Prostate gland (tissue), 2 donors: ENCODE results near the gene GOLGA6L7. TPM values are rescaled to one million over a fixed set of nuclear protein-coding genes. Genes with fewer than 3 reads are reported as not detected.

Source experiments
- DNase-seq: peaks from one replicate; pipeline ENCODE4 v3.0.0-alpha.2; 2019; ENCODE audit warnings: low spot score
- H3K27ac ChIP-seq, 2 donors: fragments of 200-600 bp; sonication (generic); 2 replicates each; pipeline ENCODE4 v1.5.1; 2017 to 2019
- H3K27me3 ChIP-seq: fragments of 200-600 bp; sonication (generic); replicated peaks from 2 replicates; pipeline ENCODE4 v1.5.1; 2019; ENCODE audit not compliant: insufficient read depth
- H3K36me3 ChIP-seq, 2 donors: fragments of 200-600 bp; sonication (generic); 1 replicate in 1 of 2; 2 replicates in 1 of 2; pipeline versions ENCODE4 v1.5.1 to v1.8.1; 2017 to 2019
- H3K4me1 ChIP-seq: fragments of 200-600 bp; sonication (generic); replicated peaks from 2 replicates; pipeline ENCODE4 v1.5.1; 2019
- H3K4me3 ChIP-seq, 2 donors: fragments of 200-600 bp; sonication (generic); 2 replicates each; pipeline ENCODE4 v1.5.1; 2017 to 2019
- H3K9me3 ChIP-seq: fragments of 200-600 bp; sonication (generic); 2 replicates; pipeline ENCODE4 v1.5.1; 2017
- CTCF ChIP-seq, 4 experiments: fragments of 200-600 bp in 2 of 4; fragments of 450-650 bp in 2 of 4; sonication (generic) in 2 of 4; IDR thresholded peaks; 1 replicate in 3 of 4; 2 replicates in 1 of 4; pipeline ENCODE4 v1.5.1; 2016 to 2019; ENCODE audit warnings: antibody characterized with exemption in 4 of 4, mild to moderate bottlenecking in 2 of 4, moderate library complexity in 2 of 4
- POLR2A ChIP-seq: fragments of 450-650 bp; IDR thresholded peaks from one replicate; pipeline ENCODE4 v1.6.1; 2016; ENCODE audit warnings: antibody characterized with exemption, mild to moderate bottlenecking
- POLR2AphosphoS5 ChIP-seq: sonication (generic); formaldehyde crosslinking; IDR thresholded peaks from one replicate; pipeline ENCODE4 v1.6.1; 2017; ENCODE audit warnings: antibody characterized with exemption
- WGBS: methylation state at CpG from one replicate; pipeline ENCODE4 v1.1.5; 2018; 5-methylcytosine and 5-hydroxymethylcytosine counted together
- intact Hi-C: fragments of 100-400 bp; cut with DNase I; formaldehyde crosslinking; loops from one replicate; pipeline ENCODE4 v1.14.2; 2022
- total RNA-seq, 2 donors: library from RNA; depleted of rRNA; stranded (reverse); fragments of >200 nt; gene quantifications; one replicate each; pipeline ENCODE4 v1.1.0, GENCODE V29; 2016

Gene GOLGA6L7
- total RNA-seq, 2 donors from 2014 or later, result 2.7 TPM; not detected in 1

DNA sequence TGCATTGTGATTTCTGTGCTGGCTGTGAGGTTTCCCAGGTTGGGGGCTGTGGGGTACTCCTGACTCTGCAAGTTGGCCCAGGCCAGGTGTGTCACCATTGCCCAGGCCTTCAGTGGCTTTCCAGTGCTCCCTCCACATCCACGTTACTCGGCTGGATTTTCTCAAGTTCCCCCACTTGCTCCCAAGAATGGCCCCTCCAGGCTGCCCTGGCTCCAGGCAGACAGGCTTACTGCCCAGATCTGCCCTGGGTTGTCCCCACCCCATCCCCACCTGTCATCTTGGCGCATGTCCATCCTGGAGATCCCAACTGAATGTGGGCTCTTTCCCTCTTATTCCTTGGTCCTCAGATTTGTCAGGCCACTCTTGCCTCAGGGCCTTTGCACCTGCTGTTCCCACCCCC lies 40.9 kb upstream of the GOLGA6L7 start:
- Histone ChIP-seq H3K9me3 (no peaks in the 10 kb centered on the region), H3K36me3 (no peaks in the 10 kb centered on the region), H3K4me1 (no peaks in the 10 kb centered on the region), H3K4me3 (no peak overlapping the region), H3K27ac (no peak overlapping the region), H3K27me3 (no peaks in the 10 kb centered on the region)
- DNase-seq, result no peak
- intact Hi-C loops, result no loop called here
- 93% methylated on average over 3 of the region's 3 CpGs for WGBS
- TF ChIP-seq CTCF (IDR thresholded peaks at IDR 0.05), result no peak
- TF ChIP-seq POLR2A, result no peak
- no peak for TF ChIP-seq POLR2AphosphoS5

GRCh38 chr15:28888900-28889299 lies 40.5 kb upstream of the GOLGA6L7 start:
- TF ChIP-seq POLR2A (no peak), POLR2AphosphoS5 (no peak)
- intact Hi-C loops, result no loop called here
- Histone ChIP-seq H3K36me3 (no peaks in the 10 kb centered on the region), H3K27me3 (no peaks in the 10 kb centered on the region), H3K27ac (no peak overlapping the region), H3K4me3 (no peak overlapping the region), H3K9me3 (no peaks in the 10 kb centered on the region), H3K4me1 (no peaks in the 10 kb centered on the region)
- no peak for DNase-seq
- WGBS, result 83% methylated on average over 10 of the region's 10 CpGs

DNA sequence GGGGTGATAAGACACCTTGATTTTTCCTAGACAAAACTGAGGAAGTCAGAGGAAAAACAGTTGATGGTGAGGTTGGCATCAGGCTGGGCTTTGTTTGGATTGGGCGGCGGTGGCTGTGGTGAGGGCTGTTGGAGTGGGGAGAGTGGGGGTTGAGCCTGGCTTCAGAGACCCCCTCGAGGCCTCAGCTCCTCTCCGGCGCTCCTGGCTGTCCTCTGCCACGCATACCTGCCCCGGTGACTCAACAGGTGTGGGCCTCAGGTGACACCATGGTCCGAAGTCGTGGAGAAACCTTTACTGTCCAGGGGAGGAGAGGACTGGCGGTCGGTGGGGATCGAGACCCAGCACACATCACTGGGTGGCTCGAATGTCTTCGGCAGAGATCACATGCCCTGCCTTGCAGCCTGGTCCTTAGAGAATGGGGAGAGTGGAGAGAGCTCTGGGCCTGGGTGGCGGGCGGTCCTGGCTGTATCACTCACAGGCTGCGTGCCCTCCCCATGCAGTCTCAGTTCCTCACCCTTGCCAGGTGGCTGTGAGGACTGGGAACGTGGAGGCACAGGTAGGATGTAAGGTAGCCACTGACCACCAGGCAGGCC lies 40.0 kb upstream of the GOLGA6L7 start:
- no peak for TF ChIP-seq POLR2AphosphoS5
- TF ChIP-seq POLR2A, result no peak
- TF ChIP-seq CTCF (IDR thresholded peaks at IDR 0.05), result no peak
- no peaks in the 10 kb centered on the region for H3K9me3 ChIP-seq
- H3K27ac ChIP-seq, result no peak overlapping the region
- WGBS, result 91% methylated on average over 18 of the region's 18 CpGs
- no peaks in the 10 kb centered on the region for H3K4me1 ChIP-seq
- no peak for DNase-seq
- intact Hi-C loops, result no loop called here
- no peaks in the 10 kb centered on the region for H3K27me3 ChIP-seq
- no peak overlapping the region for H3K4me3 ChIP-seq
- H3K36me3 ChIP-seq, result no peaks in the 10 kb centered on the region

DNA sequence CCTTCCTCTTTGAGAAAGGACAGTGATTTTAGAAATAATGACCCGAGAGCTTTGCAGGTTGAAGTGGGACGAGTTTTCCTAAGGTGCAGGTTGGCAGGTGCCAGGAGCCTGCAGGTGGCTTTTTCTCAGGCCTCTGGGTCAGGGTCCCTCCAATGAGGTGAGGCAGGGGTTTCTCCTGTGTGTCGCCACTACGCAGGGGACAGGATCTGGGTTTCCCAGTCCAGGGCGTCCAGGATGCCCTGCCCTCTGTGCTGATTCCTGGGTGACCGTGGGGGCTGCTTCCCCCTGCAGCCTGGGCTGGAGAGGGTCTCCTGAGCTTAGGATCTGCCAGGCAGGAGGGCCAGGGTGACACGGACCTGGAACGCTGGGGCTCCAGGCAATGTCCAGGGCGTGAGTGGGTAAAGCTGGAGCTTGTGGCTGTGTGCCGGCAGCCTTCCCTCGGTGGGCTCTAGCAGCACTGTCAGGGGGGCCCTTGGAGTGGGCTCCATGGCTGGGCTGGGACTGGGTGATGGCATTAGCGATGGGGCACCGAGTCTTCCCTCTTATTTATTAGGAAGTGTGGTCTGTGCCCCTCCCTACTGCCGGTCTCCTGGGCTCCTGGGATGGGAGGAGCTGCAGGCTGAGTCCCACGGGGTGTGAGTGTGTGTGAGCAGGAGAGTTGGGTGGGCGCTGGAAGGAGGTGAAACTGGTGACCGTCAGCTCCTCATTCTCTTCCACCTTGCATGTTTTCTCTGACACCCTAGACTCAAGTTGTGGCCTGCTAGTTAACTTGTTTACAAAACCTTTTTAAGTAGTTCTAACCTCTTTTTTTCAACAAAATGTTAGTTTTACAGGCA lies 39.1 kb upstream of the GOLGA6L7 start:
- DNase-seq, result no peak
- Histone ChIP-seq H3K9me3 (no peaks in the 10 kb centered on the region), H3K4me3 (no peak overlapping the region), H3K27ac (no peak overlapping the region), H3K4me1 (no peaks in the 10 kb centered on the region), H3K27me3 (no peaks in the 10 kb centered on the region), H3K36me3 (no peaks in the 10 kb centered on the region)
- WGBS, result 69% methylated on average over 14 of the region's 17 CpGs
- intact Hi-C loops, result no loop called here
- TF ChIP-seq POLR2A, result no peak
- TF ChIP-seq CTCF (IDR thresholded peaks at IDR 0.05), result no peak
- TF ChIP-seq POLR2AphosphoS5, result no peak

GRCh38 chr15:28886431-28887338 lies 38.2 kb upstream of the GOLGA6L7 start:
- 35% methylated on average over 27 of the region's 61 CpGs for WGBS
- no peak overlapping the region for H3K27ac ChIP-seq
- intact Hi-C loops, result no loop called here
- no peaks in the 10 kb centered on the region for H3K4me1 ChIP-seq
- TF ChIP-seq POLR2AphosphoS5 (no peak), POLR2A (no peak), CTCF (IDR thresholded peaks at IDR 0.05) (no peak)
- no peaks in the 10 kb centered on the region for H3K9me3 ChIP-seq
- no peak for DNase-seq
- no peaks in the 10 kb centered on the region for H3K36me3 ChIP-seq
- no peaks in the 10 kb centered on the region for H3K27me3 ChIP-seq
- H3K4me3 ChIP-seq, result peak overlapping the region; percentile 42 to 48
